Panc1 (cell line): Measurements from ENCODE around the gene FAM13C. TPM values are rescaled to one million over a fixed set of nuclear protein-coding genes. Genes with fewer than 3 reads are reported as not detected.

ENCODE experiments used
- ATAC-seq: fragments of 200-7000 bp; cut with Tn5 transposase; 2 replicates; pipeline ENCODE4 v1.9.1; 2020; ENCODE audit warnings: mild to moderate bottlenecking, moderate library complexity
- BruUV-seq: library from RNA; stranded (reverse); fragments of 400-500 nt; replicated peaks from 2 replicates; lab custom pipeline; 2021; lab: Mats Ljungman, UMichigan
- CTCF ChIA-PET: fragments of 300-600 bp; sonication (Branson Sonifier 250); formaldehyde crosslinking; loops from one replicate; lab custom pipeline; 2022; ENCODE audit warnings: antibody characterized with exemption; lab: Charles Lee
- POLR2A ChIA-PET: fragments of 300-600 bp; sonication (Branson Sonifier 250); formaldehyde crosslinking; loops from one replicate; lab custom pipeline; 2022; ENCODE audit warnings: antibody characterized with exemption; lab: Charles Lee
- DNase-seq: peaks from one replicate; pipeline ENCODE4 v3.0.0-alpha.2; 2010; ENCODE audit warnings: low read depth, low spot score
- H3K27ac ChIP-seq: 2 replicates; pipeline ENCODE4 v1.5.1; 2011; ENCODE audit warnings: mild to moderate bottlenecking, low read length, inconsistent platforms
- H3K27me3 ChIP-seq: fragments of 200-500 bp; sonication (Bioruptor generic); 2 replicates; pipeline ENCODE4 v1.6.0; 2014; ENCODE audit warnings: low read length, inconsistent platforms; ENCODE audit not compliant: control insufficient read depth, insufficient read depth
- H3K36me3 ChIP-seq: fragments of 200-500 bp; sonication (Bioruptor generic); 2 replicates; pipeline ENCODE4 v1.5.1; 2014; ENCODE audit warnings: inconsistent platforms, mild to moderate bottlenecking, low read length, moderate library complexity; ENCODE audit not compliant: control insufficient read depth, insufficient read depth
- H3K4me1 ChIP-seq: 2 replicates; pipeline ENCODE4 v1.5.1; 2011; ENCODE audit warnings: inconsistent platforms, mild to moderate bottlenecking, low read length, moderate library complexity; ENCODE audit not compliant: control insufficient read depth, insufficient read depth
- H3K4me3 ChIP-seq, 2 experiments: 2 replicates each; pipeline ENCODE4 v1.5.1; 2011 to 2012; ENCODE audit warnings: low read depth in 2 of 2, low read length in 2 of 2, mild to moderate bottlenecking in 2 of 2, inconsistent platforms in 1 of 2, moderate library complexity in 1 of 2
- H3K9me3 ChIP-seq: fragments of 200-500 bp; sonication (Bioruptor generic); 2 replicates; pipeline ENCODE4 v1.5.1; 2014; ENCODE audit warnings: low read depth, mild to moderate bottlenecking, inconsistent platforms, low read length, moderate library complexity; ENCODE audit not compliant: control insufficient read depth, insufficient read depth
- CTCF ChIP-seq: fragments of 450-650 bp; IDR thresholded peaks from 2 replicates; pipeline ENCODE4 v1.5.1; 2017; ENCODE audit warnings: mild to moderate bottlenecking
- POLR2AphosphoS5 ChIP-seq: IDR thresholded peaks from 2 replicates; pipeline ENCODE4 v1.6.1; 2012; ENCODE audit warnings: mild to moderate bottlenecking, low read depth, low read length, moderate library complexity
- SIN3A ChIP-seq: IDR thresholded peaks from 2 replicates; pipeline ENCODE4 v1.6.1; 2012; ENCODE audit warnings: low read depth, mild to moderate bottlenecking, low read length, moderate library complexity, borderline replicate concordance; ENCODE audit not compliant: insufficient read depth
- TCF7L2 ChIP-seq: IDR thresholded peaks from 2 replicates; pipeline ENCODE4 v1.6.1; 2011; ENCODE audit warnings: mild to moderate bottlenecking, low read depth, low read length, inconsistent platforms
- in situ Hi-C: cut with HindIII; loops from 2 replicates; pipeline ENCODE4 v1.10.0; 2016; ENCODE audit warnings: low sequenced_read_pairs, low pct_unique_long_range_greater_than_20kb
- intact Hi-C: fragments of 100-400 bp; cut with micrococcal nuclease; formaldehyde crosslinking; loops from one replicate; pipeline ENCODE4 v1.10.0; 2022; ENCODE audit not compliant: unreplicated experiment
- total RNA-seq: library from RNA; stranded (reverse); gene quantifications from one replicate; pipeline ENCODE4 v1.2.1, GENCODE V29; 2021; ENCODE audit not compliant: unreplicated experiment
- TF ChIP-seq, protein P1 (sequence below), 2 experiments: IDR thresholded peaks; 2 replicates each; pipeline ENCODE4 v1.6.1; 2011 to 2012; ENCODE audit warnings: low read depth in 2 of 2, control low read depth in 1 of 2, low read length in 1 of 2, mild to moderate bottlenecking in 1 of 2, moderate library complexity in 1 of 2; ENCODE audit not compliant: insufficient read depth in 1 of 2

FAM13C gene
- total RNA-seq, 1 experiment from 2014 or later, result not detected

- Histone ChIP-seq H3K4me3 (no peak overlapping the region), H3K36me3 (no peaks in the 10 kb centered on the region), H3K9me3 (no peaks in the 10 kb centered on the region), H3K4me1 (no peaks in the 10 kb centered on the region), H3K27me3 (no peaks in the 10 kb centered on the region), H3K27ac (no peak overlapping the region)
- ATAC-seq (no peak), DNase-seq (no peak)
- no peak for TF ChIP-seq CTCF
- no peak for TF ChIP-seq POLR2AphosphoS5
- no peak for TF ChIP-seq TCF7L2
- TF ChIP-seq SIN3A, result no peak
- TF ChIP-seq, protein P1, sequence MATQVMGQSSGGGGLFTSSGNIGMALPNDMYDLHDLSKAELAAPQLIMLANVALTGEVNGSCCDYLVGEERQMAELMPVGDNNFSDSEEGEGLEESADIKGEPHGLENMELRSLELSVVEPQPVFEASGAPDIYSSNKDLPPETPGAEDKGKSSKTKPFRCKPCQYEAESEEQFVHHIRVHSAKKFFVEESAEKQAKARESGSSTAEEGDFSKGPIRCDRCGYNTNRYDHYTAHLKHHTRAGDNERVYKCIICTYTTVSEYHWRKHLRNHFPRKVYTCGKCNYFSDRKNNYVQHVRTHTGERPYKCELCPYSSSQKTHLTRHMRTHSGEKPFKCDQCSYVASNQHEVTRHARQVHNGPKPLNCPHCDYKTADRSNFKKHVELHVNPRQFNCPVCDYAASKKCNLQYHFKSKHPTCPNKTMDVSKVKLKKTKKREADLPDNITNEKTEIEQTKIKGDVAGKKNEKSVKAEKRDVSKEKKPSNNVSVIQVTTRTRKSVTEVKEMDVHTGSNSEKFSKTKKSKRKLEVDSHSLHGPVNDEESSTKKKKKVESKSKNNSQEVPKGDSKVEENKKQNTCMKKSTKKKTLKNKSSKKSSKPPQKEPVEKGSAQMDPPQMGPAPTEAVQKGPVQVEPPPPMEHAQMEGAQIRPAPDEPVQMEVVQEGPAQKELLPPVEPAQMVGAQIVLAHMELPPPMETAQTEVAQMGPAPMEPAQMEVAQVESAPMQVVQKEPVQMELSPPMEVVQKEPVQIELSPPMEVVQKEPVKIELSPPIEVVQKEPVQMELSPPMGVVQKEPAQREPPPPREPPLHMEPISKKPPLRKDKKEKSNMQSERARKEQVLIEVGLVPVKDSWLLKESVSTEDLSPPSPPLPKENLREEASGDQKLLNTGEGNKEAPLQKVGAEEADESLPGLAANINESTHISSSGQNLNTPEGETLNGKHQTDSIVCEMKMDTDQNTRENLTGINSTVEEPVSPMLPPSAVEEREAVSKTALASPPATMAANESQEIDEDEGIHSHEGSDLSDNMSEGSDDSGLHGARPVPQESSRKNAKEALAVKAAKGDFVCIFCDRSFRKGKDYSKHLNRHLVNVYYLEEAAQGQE (IDR thresholded peaks at IDR 0.05; ENCODE audit: insufficient read depth in 1 of 2, low read depth in 2 of 2, low read length in 1 of 2), result no peak
- BruUV-seq, result no TSS peak
- intact Hi-C loops (no loop called here), in situ Hi-C loops (no loop called here)
- POLR2A ChIA-PET, result no interaction called here
- CTCF ChIA-PET, result no interaction called here
Observed at GRCh38 chr10:59319854-59320253, 42.5 kb downstream of the FAM13C start.

DNA sequence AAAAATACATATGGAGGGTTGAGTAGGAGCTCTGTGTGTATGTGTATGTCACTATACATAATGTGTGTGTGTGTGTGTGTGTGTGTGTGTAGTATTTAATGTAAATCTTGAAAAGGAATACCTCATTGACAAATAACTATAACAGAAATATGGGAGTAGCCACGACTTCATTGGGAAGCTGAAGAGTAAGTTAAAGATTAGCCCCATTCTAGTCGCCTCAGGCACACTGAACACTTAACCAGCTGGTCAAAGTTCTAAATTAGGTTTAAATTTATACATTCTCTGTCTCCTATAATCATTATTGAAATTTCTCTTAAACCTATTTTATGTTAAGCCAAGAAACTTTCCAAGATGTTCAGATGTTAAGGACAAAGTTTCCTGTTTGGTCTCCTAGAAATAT is 45.3 kb downstream of the FAM13C start:
- CTCF ChIA-PET, result no interaction called here
- in situ Hi-C loops, result no loop called here

More for the DNA sequence above, 45.3 kb downstream of the FAM13C start:
- Histone ChIP-seq H3K36me3 (no peaks in the 10 kb centered on the region), H3K4me1 (no peaks in the 10 kb centered on the region), H3K27me3 (no peaks in the 10 kb centered on the region), H3K4me3 (no peak overlapping the region), H3K27ac (no peak overlapping the region), H3K9me3 (no peaks in the 10 kb centered on the region)
- DNase-seq (no peak), ATAC-seq (no peak)
- no peak for TF ChIP-seq SIN3A
- no peak for TF ChIP-seq CTCF
- TF ChIP-seq, protein P1 (IDR thresholded peaks at IDR 0.05; ENCODE audit: insufficient read depth in 1 of 2, low read depth in 2 of 2, low read length in 1 of 2), result no peak
- TF ChIP-seq TCF7L2, result no peak
- TF ChIP-seq POLR2AphosphoS5, result no peak
- BruUV-seq, result no TSS peak
- POLR2A ChIA-PET, result no interaction called here
- intact Hi-C loops, result no loop called here
